H9 (cell line): ENCODE data around the gene SLC25A22. TPM values are rescaled to one million over a fixed set of nuclear protein-coding genes. Genes with fewer than 3 reads are reported as not detected.
A peak's percentile ranks its signal among the peaks of the same experiment; 100 is the strongest.

ENCODE experiments used
- DNase-seq: peaks from one replicate; pipeline ENCODE4 v3.0.0-alpha.2; 2017
- H2AFZ ChIP-seq: one replicate; pipeline ENCODE4 v1.6.1; 2013; ENCODE audit warnings: mild to moderate bottlenecking, low read length, control low read depth, moderate library complexity
- H2AK5ac ChIP-seq: 2 replicates; pipeline ENCODE4 v1.6.1; 2013; ENCODE audit warnings: low read length, control low read depth, mixed read lengths; ENCODE audit not compliant: insufficient read length
- H2BK120ac ChIP-seq: one replicate; pipeline ENCODE4 v1.6.1; 2013; ENCODE audit warnings: low read depth, mild to moderate bottlenecking, low read length, control low read depth, inconsistent platforms; ENCODE audit not compliant: poor library complexity, severe bottlenecking
- H2BK12ac ChIP-seq: 2 replicates; pipeline ENCODE4 v1.6.1; 2013; ENCODE audit warnings: low read length, control low read depth, mixed read lengths, low read depth; ENCODE audit not compliant: insufficient read length
- H2BK15ac ChIP-seq: 2 replicates; pipeline ENCODE4 v1.6.1; 2013; ENCODE audit warnings: low read depth, low read length, control low read depth
- H2BK20ac ChIP-seq: one replicate; pipeline ENCODE4 v1.6.1; 2013; ENCODE audit warnings: low read depth, mild to moderate bottlenecking, low read length, control low read depth, inconsistent platforms; ENCODE audit not compliant: poor library complexity, severe bottlenecking
- H2BK5ac ChIP-seq: 2 replicates; pipeline ENCODE4 v1.6.1; 2013; ENCODE audit warnings: low read length, control low read depth, mixed read lengths; ENCODE audit not compliant: insufficient read length
- H3K14ac ChIP-seq: 2 replicates; pipeline ENCODE4 v1.6.1; 2013; ENCODE audit warnings: low read length, control low read depth; ENCODE audit not compliant: insufficient read depth
- H3K18ac ChIP-seq: 2 replicates; pipeline ENCODE4 v1.6.1; 2013; ENCODE audit warnings: low read depth, mild to moderate bottlenecking, mixed read lengths, low read length, control low read depth; ENCODE audit not compliant: insufficient read length
- H3K23ac ChIP-seq: 2 replicates; pipeline ENCODE4 v1.6.1; 2013; ENCODE audit warnings: low read length, control low read depth, mixed read lengths, low read depth; ENCODE audit not compliant: insufficient read length
- H3K23me2 ChIP-seq: 2 replicates; pipeline ENCODE4 v1.6.1; 2013; ENCODE audit warnings: low read depth, mild to moderate bottlenecking, mixed read lengths, low read length, control low read depth; ENCODE audit not compliant: insufficient read length, poor library complexity, severe bottlenecking
- H3K27ac ChIP-seq: 2 replicates; pipeline ENCODE4 v1.5.1; 2013; ENCODE audit warnings: low read length, control low read depth, mixed read lengths, low read depth; ENCODE audit not compliant: insufficient read length
- H3K27me3 ChIP-seq: 2 replicates; pipeline ENCODE4 v1.6.1; 2013; ENCODE audit warnings: low read length, control low read depth, inconsistent platforms; ENCODE audit not compliant: insufficient read depth
- H3K4ac ChIP-seq: 2 replicates; pipeline ENCODE4 v1.6.1; 2013; ENCODE audit warnings: low read depth, mild to moderate bottlenecking, control low read depth, inconsistent platforms, low read length, moderate library complexity
- H3K4me1 ChIP-seq: 2 replicates; pipeline ENCODE4 v1.6.1; 2013; ENCODE audit warnings: low read length, control low read depth, inconsistent platforms; ENCODE audit not compliant: insufficient read depth
- H3K4me2 ChIP-seq: 2 replicates; pipeline ENCODE4 v1.6.1; 2013; ENCODE audit warnings: low read length, control low read depth, mixed read lengths; ENCODE audit not compliant: insufficient read length, insufficient read depth
- H3K56ac ChIP-seq: 2 replicates; pipeline ENCODE4 v1.6.1; 2013; ENCODE audit warnings: low read depth, mild to moderate bottlenecking, mixed read lengths, low read length, control low read depth; ENCODE audit not compliant: insufficient read length
- H3K79me1 ChIP-seq: 2 replicates; pipeline ENCODE4 v1.6.1; 2013; ENCODE audit warnings: low read depth, mild to moderate bottlenecking, moderate library complexity, low read length, control low read depth, inconsistent platforms; ENCODE audit not compliant: insufficient read depth, poor library complexity, severe bottlenecking
- H3K79me2 ChIP-seq: 2 replicates; pipeline ENCODE4 v1.6.1; 2013; ENCODE audit warnings: low read length, control low read depth, inconsistent platforms; ENCODE audit not compliant: insufficient read depth
- H3K9ac ChIP-seq: 2 replicates; pipeline ENCODE4 v1.6.1; 2013; ENCODE audit warnings: low read length, control low read depth, mixed read lengths; ENCODE audit not compliant: insufficient read length; ENCODE audit errors: extremely low read depth
- H3K9me3 ChIP-seq: one replicate; pipeline ENCODE4 v1.6.1; 2013; ENCODE audit warnings: low read depth, low read length, inconsistent platforms; ENCODE audit not compliant: control insufficient read depth
- H3T11ph ChIP-seq: one replicate; pipeline ENCODE4 v1.6.1; 2013; ENCODE audit warnings: mild to moderate bottlenecking, low read length, control low read depth, inconsistent platforms
- H4K20me1 ChIP-seq: one replicate; pipeline ENCODE4 v1.6.1; 2013; ENCODE audit not compliant: control insufficient read depth, insufficient read length, insufficient read depth
- H4K5ac ChIP-seq: 2 replicates; pipeline ENCODE4 v1.6.1; 2013; ENCODE audit warnings: low read depth, mild to moderate bottlenecking, mixed read lengths, low read length, control low read depth; ENCODE audit not compliant: insufficient read length
- H4K8ac ChIP-seq: replicated peaks from 2 replicates; pipeline ENCODE4 v1.6.1; 2013; ENCODE audit warnings: low read length, control low read depth, mixed read lengths, low read depth; ENCODE audit not compliant: insufficient read length
- H4K91ac ChIP-seq: 2 replicates; pipeline ENCODE4 v1.6.1; 2013; ENCODE audit warnings: low read depth, mild to moderate bottlenecking, moderate library complexity, mixed read lengths, low read length, control low read depth; ENCODE audit not compliant: insufficient read length
- H3K27ac Mint-ChIP-seq, 3 experiments: 2 replicates in 2 of 3; 3 replicates in 1 of 3; pipeline ENCODE4 v1.8.0; 2020 to 2021; ENCODE audit warnings: mixed read lengths in 3 of 3, mild to moderate bottlenecking in 1 of 3, moderate library complexity in 1 of 3
- H3K27me3 Mint-ChIP-seq: 2 replicates; pipeline ENCODE4 v1.8.0; 2021; ENCODE audit warnings: low read depth, mild to moderate bottlenecking, moderate library complexity, mixed read lengths
- H3K36me3 Mint-ChIP-seq, 3 experiments: 2 replicates in 2 of 3; 3 replicates in 1 of 3; pipeline ENCODE4 v1.8.0; 2020 to 2021; ENCODE audit warnings: low read depth in 3 of 3, mixed read lengths in 3 of 3; ENCODE audit not compliant: insufficient read depth in 1 of 3
- H3K4me1 Mint-ChIP-seq, 2 experiments: 2 replicates each; pipeline ENCODE4 v1.8.0; 2020; ENCODE audit warnings: mixed read lengths in 2 of 2
- H3K4me3 Mint-ChIP-seq, 2 experiments: 2 replicates in 1 of 2; 3 replicates in 1 of 2; pipeline ENCODE4 v1.8.0; 2020 to 2021; ENCODE audit warnings: mild to moderate bottlenecking in 2 of 2, mixed read lengths in 2 of 2, moderate library complexity in 1 of 2
- H3K9me3 Mint-ChIP-seq, 2 experiments: 2 replicates in 1 of 2; 3 replicates in 1 of 2; pipeline ENCODE4 v1.8.0; 2020; ENCODE audit warnings: mild to moderate bottlenecking in 2 of 2, mixed read lengths in 2 of 2, moderate library complexity in 1 of 2
- CTCF ChIP-seq: fragments of 200-600 bp; sonication (generic); conservative IDR thresholded peaks from 3 replicates; pipeline ENCODE4 v1.8.0; 2021; ENCODE audit warnings: antibody characterized with exemption, mild to moderate bottlenecking
- WGBS: extraction: QIAGEN DNeasy Blood & Tissue Kit; methylation state at CpG from one replicate; pipeline ENCODE4 v1.1.7; 2013; ENCODE audit warnings: missing lambda C conversion rate, low lambda C conversion rate, mixed read lengths; ENCODE audit not compliant: insufficient read length; ENCODE audit errors: extremely low coverage; 5-methylcytosine and 5-hydroxymethylcytosine counted together
- total RNA-seq: library from RNA; stranded (reverse); gene quantifications from 2 replicates; pipeline ENCODE4 v1.2.1, GENCODE V29; 2021

The SLC25A22 gene
- total RNA-seq, 1 experiment from 2014 or later: 51.9 TPM

- no peaks in the 10 kb centered on the region for H3K79me1 ChIP-seq
- no peak overlapping the region for H3K23ac ChIP-seq
- no peak overlapping the region for H2BK12ac ChIP-seq
- H3K18ac ChIP-seq: no peak overlapping the region
- H2BK15ac ChIP-seq: no peak overlapping the region
- no peak overlapping the region for H2BK5ac ChIP-seq
- H4K5ac ChIP-seq: no peak overlapping the region
- Mint-ChIP-seq H3K36me3 (peaks cover 28 to 73% (median 57%) of the 10 kb centered on the region in 3 experiments; a peak in 6 of 7 replicates), H3K4me1 (peaks cover 11 to 15% of the 10 kb centered on the region in 2 experiments), H3K4me3 (no peak overlapping the region), H3K27ac (peak overlapping the region in 1 of 3 experiments; percentile 72; a peak in 1 of 7 replicates), H3K9me3 (no peaks in the 10 kb centered on the region), H3K27me3 (no peaks in the 10 kb centered on the region)
- no peaks in the 10 kb centered on the region for H3K4me1 ChIP-seq
- H3K9me3 ChIP-seq: no peaks in the 10 kb centered on the region
- H3K56ac ChIP-seq: no peak overlapping the region
- H4K8ac ChIP-seq: no peak overlapping the region
- H3K27me3 ChIP-seq: no peaks in the 10 kb centered on the region
- no peak overlapping the region for H3K4me2 ChIP-seq
- H2BK120ac ChIP-seq: no peak overlapping the region
- no peaks in the 10 kb centered on the region for H3K23me2 ChIP-seq
- H2AK5ac ChIP-seq: no peak overlapping the region
- WGBS: no CpG with 5 or more reads among the region's 18 CpGs
- H2AFZ ChIP-seq: no peak overlapping the region
- DNase-seq: no peak
- no peak overlapping the region for H4K91ac ChIP-seq
- no peak overlapping the region for H3K9ac ChIP-seq
- H3K79me2 ChIP-seq: no peaks in the 10 kb centered on the region
- no peak overlapping the region for H3K27ac ChIP-seq
- no peak for TF ChIP-seq CTCF
- no peak overlapping the region for H3T11ph ChIP-seq
- H4K20me1 ChIP-seq: no peaks in the 10 kb centered on the region
- no peak overlapping the region for H3K4ac ChIP-seq
- H2BK20ac ChIP-seq: no peak overlapping the region
- H3K14ac ChIP-seq: no peak overlapping the region
Measured at GRCh38 chr11:764322-765024, 33.6 kb downstream of the SLC25A22 start.
